ENCODE data around the gene SLC17A4. TPM values are rescaled to one million over a fixed set of nuclear protein-coding genes. Genes with fewer than 3 reads are reported as not detected.

SLC17A4 gene
- total RNA-seq, 1 donor from 2014 or later, result not detected

DNA sequence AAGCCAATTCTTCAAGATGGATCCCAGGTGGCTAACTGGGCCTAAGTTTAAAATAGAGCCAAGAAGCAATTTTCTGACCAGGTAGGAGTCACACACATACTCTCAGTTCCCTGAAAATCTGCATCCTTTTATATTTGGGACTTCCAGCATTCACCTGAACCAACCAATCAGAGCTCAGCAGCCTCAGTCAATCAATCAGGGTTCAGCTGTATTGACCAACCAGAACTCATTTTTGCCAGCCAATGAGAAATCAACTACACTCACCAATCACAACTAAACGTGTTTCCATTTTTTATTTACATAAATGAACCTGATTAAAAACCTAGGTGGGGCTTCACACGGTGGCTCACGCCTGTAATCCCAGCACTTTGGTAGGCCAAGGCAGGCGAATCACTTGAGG lies 37.5 kb downstream of the SLC17A4 start:
- Mint-ChIP-seq H3K36me3 (ENCODE audit: low read depth) (no peaks in the 10 kb centered on the region), H3K4me1 (ENCODE audit: low read depth) (peaks cover 5% of the 10 kb centered on the region), H3K27me3 (ENCODE audit: insufficient read depth) (peaks cover 6% of the 10 kb centered on the region), H3K9me3 (no peaks in the 10 kb centered on the region), H3K4me3 (no peak overlapping the region), H3K27ac (no peak overlapping the region)
- DNase-seq (ENCODE audit: low spot score), result no peak
- intact Hi-C loops (cut with micrococcal nuclease), result no loop called here

DNA sequence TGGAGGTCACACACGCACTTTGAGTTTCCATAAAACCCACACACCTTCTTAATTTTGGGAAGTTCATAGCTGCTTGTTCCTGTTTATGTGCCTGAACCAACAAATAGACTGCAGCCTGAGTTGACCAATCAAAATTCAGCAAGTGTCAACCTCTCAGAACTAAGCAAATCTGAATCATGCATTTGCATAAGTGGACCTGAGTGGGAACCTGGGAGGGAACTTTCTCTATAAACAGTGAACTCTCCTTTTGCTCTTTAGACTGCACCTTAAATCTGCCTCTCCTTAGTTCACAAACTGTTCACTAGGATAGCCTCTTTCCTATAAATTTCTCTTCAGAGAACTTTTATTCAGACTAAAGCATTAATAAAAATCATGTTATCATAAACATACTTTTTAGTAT lies 39.4 kb downstream of the SLC17A4 start:
- no peaks in the 10 kb centered on the region for H3K36me3 Mint-ChIP-seq (ENCODE audit: low read depth)
- intact Hi-C loops (cut with micrococcal nuclease), result no loop called here
- no peak overlapping the region for H3K27ac Mint-ChIP-seq
- H3K4me1 Mint-ChIP-seq (ENCODE audit: low read depth), result no peaks in the 10 kb centered on the region
- H3K27me3 Mint-ChIP-seq (ENCODE audit: insufficient read depth), result peaks cover 12% of the 10 kb centered on the region
- no peak for DNase-seq (ENCODE audit: low spot score)
- no peak overlapping the region for H3K4me3 Mint-ChIP-seq
- H3K9me3 Mint-ChIP-seq, result no peaks in the 10 kb centered on the region

DNA sequence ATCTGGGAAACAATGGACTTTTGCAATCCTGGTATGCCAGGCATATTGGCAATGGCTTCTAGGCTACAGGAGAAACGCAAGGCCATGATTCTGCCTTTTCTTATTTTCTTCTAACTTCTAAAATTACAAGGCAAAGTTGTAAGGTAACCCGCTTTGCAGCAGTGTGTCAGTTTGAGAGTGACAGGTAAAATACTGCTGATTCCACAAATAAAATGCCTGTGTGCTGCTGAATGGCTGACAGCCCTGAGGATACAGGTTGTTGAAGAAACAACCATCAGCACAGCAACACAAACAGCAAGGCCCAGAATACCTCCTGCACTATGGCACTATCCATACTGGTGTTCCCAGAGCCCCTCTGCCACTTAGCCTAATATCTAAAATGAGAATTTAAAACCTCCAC lies 40.2 kb downstream of the SLC17A4 start:
- no peak for DNase-seq (ENCODE audit: low spot score)
- H3K27ac Mint-ChIP-seq, result no peak overlapping the region
- no peaks in the 10 kb centered on the region for H3K9me3 Mint-ChIP-seq
- no peak overlapping the region for H3K4me3 Mint-ChIP-seq
- H3K27me3 Mint-ChIP-seq (ENCODE audit: insufficient read depth), result peaks cover 11% of the 10 kb centered on the region
- no peaks in the 10 kb centered on the region for H3K36me3 Mint-ChIP-seq (ENCODE audit: low read depth)
- no peaks in the 10 kb centered on the region for H3K4me1 Mint-ChIP-seq (ENCODE audit: low read depth)
- intact Hi-C loops (cut with micrococcal nuclease), result no loop called here

DNA sequence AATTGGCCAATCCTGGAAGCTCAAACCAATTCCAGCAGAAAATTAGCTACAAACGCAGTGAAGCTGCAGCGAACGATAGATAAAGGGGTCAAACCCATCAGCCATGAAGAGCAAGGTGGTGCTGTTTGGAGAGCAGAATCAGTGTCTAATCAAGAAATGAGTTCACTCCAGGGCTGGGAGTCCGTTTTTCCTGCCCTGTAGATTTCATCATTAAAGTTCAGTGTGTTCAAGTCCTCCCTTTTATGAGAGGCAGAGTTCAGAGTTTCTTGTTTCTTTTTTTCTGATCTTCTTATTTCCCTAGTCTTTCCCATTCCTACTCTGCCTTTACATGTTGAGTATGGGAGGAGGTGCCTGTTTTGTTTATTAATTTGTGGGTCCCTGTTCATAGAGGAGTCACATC lies 46.9 kb downstream of the SLC17A4 start:
- no peak overlapping the region for H3K27ac Mint-ChIP-seq

DNA sequence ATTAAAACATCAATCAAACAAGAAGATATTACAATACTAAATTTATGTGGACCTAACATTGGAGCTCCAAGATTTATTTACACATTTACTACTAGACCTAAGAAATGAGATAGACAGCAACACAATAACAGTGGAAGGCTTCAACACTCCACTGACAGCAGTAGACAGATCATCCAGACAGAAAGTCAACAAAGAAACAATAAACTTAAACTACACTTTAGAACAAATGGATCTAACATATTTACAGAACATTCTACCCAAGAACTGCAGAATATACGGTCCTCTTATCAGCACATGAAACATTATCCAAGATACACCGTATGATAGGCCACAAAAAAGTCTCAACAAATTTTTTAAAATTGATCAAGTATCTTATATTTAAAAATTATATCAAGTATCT lies 50.3 kb downstream of the SLC17A4 start:
- H3K27ac Mint-ChIP-seq, result no peak overlapping the region
- no peak overlapping the region for H3K4me3 Mint-ChIP-seq
- H3K9me3 Mint-ChIP-seq, result no peaks in the 10 kb centered on the region
- no peaks in the 10 kb centered on the region for H3K4me1 Mint-ChIP-seq (ENCODE audit: low read depth)
- intact Hi-C loops (cut with micrococcal nuclease), result no loop called here
- DNase-seq (ENCODE audit: low spot score), result no peak
- H3K27me3 Mint-ChIP-seq (ENCODE audit: insufficient read depth), result peaks cover 9% of the 10 kb centered on the region
- H3K36me3 Mint-ChIP-seq (ENCODE audit: low read depth), result no peaks in the 10 kb centered on the region

More for the DNA sequence above, 46.9 kb downstream of the SLC17A4 start:
- Mint-ChIP-seq H3K9me3 (no peaks in the 10 kb centered on the region), H3K36me3 (ENCODE audit: low read depth) (no peaks in the 10 kb centered on the region), H3K4me3 (no peak overlapping the region), H3K4me1 (ENCODE audit: low read depth) (no peaks in the 10 kb centered on the region), H3K27me3 (ENCODE audit: insufficient read depth) (peaks cover 13% of the 10 kb centered on the region)
- DNase-seq (ENCODE audit: low spot score), result no peak
- intact Hi-C loops (cut with micrococcal nuclease), result no loop called here

DNA sequence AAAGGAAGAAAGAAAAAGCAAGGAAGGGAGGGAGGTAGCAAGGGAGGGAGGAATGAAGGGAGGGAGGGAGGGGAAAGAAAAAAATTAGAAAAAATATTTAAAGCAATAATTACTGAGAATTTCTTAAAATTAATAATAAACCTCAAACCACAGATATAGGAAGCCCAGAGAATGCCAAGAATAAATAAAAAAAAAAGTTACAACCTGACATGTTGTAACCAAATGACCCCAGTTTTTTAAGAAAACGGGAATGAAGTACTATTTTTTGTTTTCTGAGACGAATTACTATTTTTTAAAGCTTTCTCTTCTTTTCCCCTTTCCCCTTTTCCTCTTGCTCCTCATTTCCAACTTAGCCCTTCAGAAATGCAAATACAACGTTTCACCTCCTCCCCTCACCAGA lies 60.7 kb downstream of the SLC17A4 start:
- Mint-ChIP-seq H3K4me1 (ENCODE audit: low read depth) (no peaks in the 10 kb centered on the region), H3K4me3 (no peak overlapping the region), H3K36me3 (ENCODE audit: low read depth) (no peaks in the 10 kb centered on the region), H3K27ac (no peak overlapping the region), H3K9me3 (no peaks in the 10 kb centered on the region), H3K27me3 (ENCODE audit: insufficient read depth) (peaks cover 15% of the 10 kb centered on the region)
- intact Hi-C loops (cut with micrococcal nuclease), result no loop called here
- no peak for DNase-seq (ENCODE audit: low spot score)

DNA sequence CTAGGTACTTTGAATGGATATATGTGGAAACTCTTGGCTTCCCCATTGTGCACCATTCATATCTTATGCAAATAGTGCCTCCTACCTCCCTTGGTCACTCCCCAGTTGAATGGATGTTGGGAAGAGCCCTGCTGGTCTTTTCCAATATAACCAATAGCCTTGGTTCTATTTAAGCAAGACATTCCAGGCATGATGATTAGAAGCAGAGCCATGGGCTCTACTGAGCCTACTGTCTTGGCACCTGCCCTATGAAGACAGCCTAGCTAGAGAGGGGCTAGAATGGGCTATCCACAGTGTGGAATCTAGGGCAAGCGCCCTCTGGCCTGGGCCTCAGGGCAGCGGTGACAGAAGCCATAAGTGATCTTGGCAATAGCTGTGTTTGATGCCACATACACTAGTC lies 61.7 kb downstream of the SLC17A4 start:
- Mint-ChIP-seq H3K4me1 (ENCODE audit: low read depth) (peaks cover 2% of the 10 kb centered on the region), H3K27me3 (ENCODE audit: insufficient read depth) (peaks cover 10% of the 10 kb centered on the region), H3K36me3 (ENCODE audit: low read depth) (no peaks in the 10 kb centered on the region), H3K27ac (no peak overlapping the region), H3K4me3 (no peak overlapping the region), H3K9me3 (no peaks in the 10 kb centered on the region)
- DNase-seq (ENCODE audit: low spot score), result no peak
- intact Hi-C loops (cut with micrococcal nuclease), result no loop called here

DNA sequence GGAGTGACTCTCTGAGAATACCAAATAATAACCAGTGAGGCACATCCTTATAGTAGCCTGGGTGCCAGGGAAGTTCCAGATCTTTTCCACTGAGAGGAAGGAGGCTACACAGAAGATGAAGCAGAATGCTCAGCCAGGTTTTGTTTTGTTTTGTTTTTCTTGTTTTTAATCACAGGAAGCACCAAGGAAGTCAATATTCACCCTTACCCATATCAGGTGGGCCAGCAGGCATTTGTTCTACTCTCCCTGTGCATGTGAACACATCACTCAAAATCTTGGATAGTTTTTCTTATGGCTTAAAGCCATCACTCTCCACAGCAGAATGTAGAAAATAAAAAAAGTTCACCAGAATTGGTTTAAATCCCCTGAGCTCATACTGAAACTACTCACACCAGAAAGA lies 66.8 kb downstream of the SLC17A4 start:
- no peak overlapping the region for H3K27ac Mint-ChIP-seq
- H3K36me3 Mint-ChIP-seq (ENCODE audit: low read depth), result no peaks in the 10 kb centered on the region
- DNase-seq (ENCODE audit: low spot score), result no peak
- intact Hi-C loops (cut with micrococcal nuclease), result loop anchor here (1.0 to 10.0 kb wide), 2 partner anchors 8 to 53 kb away; partner anchors contain the start of gene SLC17A3
- peaks cover 15% of the 10 kb centered on the region for H3K27me3 Mint-ChIP-seq (ENCODE audit: insufficient read depth)
- H3K4me1 Mint-ChIP-seq (ENCODE audit: low read depth), result peaks cover 5% of the 10 kb centered on the region
- peaks cover 7% of the 10 kb centered on the region for H3K9me3 Mint-ChIP-seq
- H3K4me3 Mint-ChIP-seq, result no peak overlapping the region

DNA sequence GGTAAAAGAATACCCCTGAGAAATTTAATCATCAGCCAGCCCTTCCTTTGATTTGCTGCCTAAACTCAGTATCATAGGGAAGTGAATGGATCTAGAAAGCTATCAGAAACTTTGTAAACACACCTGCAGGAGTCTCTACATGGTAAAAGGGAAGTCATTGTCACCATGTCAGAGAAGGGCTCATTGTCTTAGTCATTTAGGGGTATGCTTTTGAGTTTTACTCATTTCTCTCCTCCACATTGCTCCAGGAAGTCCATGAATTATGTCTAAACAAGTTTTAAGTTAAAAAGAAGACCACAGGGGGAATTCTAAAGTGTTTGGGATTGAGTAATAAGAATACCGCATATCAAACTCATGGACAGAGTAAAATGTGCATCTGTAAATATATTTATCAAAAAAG lies 74.8 kb downstream of the SLC17A4 start:
- H3K27ac Mint-ChIP-seq, result no peak overlapping the region
- no peak overlapping the region for H3K4me3 Mint-ChIP-seq
- H3K9me3 Mint-ChIP-seq, result peaks cover 7% of the 10 kb centered on the region
- DNase-seq (ENCODE audit: low spot score), result no peak
- no peaks in the 10 kb centered on the region for H3K36me3 Mint-ChIP-seq (ENCODE audit: low read depth)
- H3K4me1 Mint-ChIP-seq (ENCODE audit: low read depth), result peaks cover 11% of the 10 kb centered on the region
- intact Hi-C loops (cut with micrococcal nuclease), result loop anchor here (1.0 to 10.0 kb wide), 4 partner anchors 8 to 133 kb away; partner anchors contain the start of genes SLC17A3 and TRIM38
- peaks cover 5% of the 10 kb centered on the region for H3K27me3 Mint-ChIP-seq (ENCODE audit: insufficient read depth)

DNA sequence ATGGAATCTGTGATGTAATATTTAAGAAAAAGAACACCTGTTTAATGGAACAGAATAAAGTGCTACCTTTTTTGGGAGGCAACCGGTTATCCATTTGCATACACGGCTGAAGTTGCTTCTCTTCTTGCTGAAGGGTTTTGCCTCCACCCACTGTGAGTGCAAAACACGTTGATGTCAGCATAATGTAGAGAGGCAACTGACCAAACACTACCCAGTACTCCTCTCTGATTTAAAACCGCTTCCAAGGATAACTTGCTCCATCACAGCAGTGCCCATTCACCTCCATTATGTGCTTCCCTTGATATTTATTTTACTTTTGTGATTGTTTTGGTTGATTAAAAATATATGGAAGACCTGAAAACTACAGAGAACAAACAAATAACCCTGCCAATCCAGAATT lies 75.9 kb downstream of the SLC17A4 start:
- H3K27ac Mint-ChIP-seq, result no peak overlapping the region

More for the DNA sequence above, 75.9 kb downstream of the SLC17A4 start:
- intact Hi-C loops (cut with micrococcal nuclease), result no loop called here
- peaks cover 1% of the 10 kb centered on the region for H3K27me3 Mint-ChIP-seq (ENCODE audit: insufficient read depth)
- peaks cover 7% of the 10 kb centered on the region for H3K9me3 Mint-ChIP-seq
- no peak for DNase-seq (ENCODE audit: low spot score)
- peaks cover 11% of the 10 kb centered on the region for H3K4me1 Mint-ChIP-seq (ENCODE audit: low read depth)
- no peak overlapping the region for H3K4me3 Mint-ChIP-seq
- no peaks in the 10 kb centered on the region for H3K36me3 Mint-ChIP-seq (ENCODE audit: low read depth)

Other genes with a start within 250 kb of the SLC17A4 start
- gene SCGN, start 102.5 kb upstream of the SLC17A4 start, total RNA-seq, result not detected in 2 replicates
- gene SLC17A1, start 77.3 kb downstream of the SLC17A4 start, total RNA-seq, result not detected in 2 replicates
- 0.21 and 0.66 TPM in 2 replicates for gene SLC17A3, start 119.5 kb downstream of the SLC17A4 start, total RNA-seq
- gene SLC17A2, start 175.9 kb downstream of the SLC17A4 start, total RNA-seq, result 0.10 TPM in 2 replicates
- 24.5 and 25.3 TPM in 2 replicates for gene TRIM38, start 208.1 kb downstream of the SLC17A4 start, total RNA-seq